Fibroblast of lung (primary cell): Measurements from ENCODE around the gene AP4E1. TPM values are rescaled to one million over a fixed set of nuclear protein-coding genes. Genes with fewer than 3 reads are reported as not detected.
"Not testable (repeated sequence)": the region's sequence is repeated elsewhere in the genome, so short reads cannot be mapped to it uniquely, and the experiment has no call there.

Experiments
- DNase-seq, 2 donors: peaks; one replicate each; pipeline versions ENCODE4 v3.0.0 to v3.0.0-alpha.2; 2010; ENCODE audit warnings: low read depth in 2 of 2
- H2AFZ ChIP-seq: 2 replicates; pipeline ENCODE4 v1.5.1; 2012; ENCODE audit warnings: low read length, control low read depth, inconsistent platforms
- H3K27ac ChIP-seq: 2 replicates; pipeline ENCODE4 v1.5.1; 2011; ENCODE audit warnings: low read length, control low read depth; ENCODE audit not compliant: insufficient read depth
- H3K27me3 ChIP-seq: 2 replicates; pipeline ENCODE4 v1.5.1; 2011; ENCODE audit warnings: mild to moderate bottlenecking, low read length; ENCODE audit not compliant: control insufficient read depth, insufficient read depth
- H3K36me3 ChIP-seq: 2 replicates; pipeline ENCODE4 v1.5.1; 2011; ENCODE audit warnings: low read length; ENCODE audit not compliant: control insufficient read depth, insufficient read depth
- H3K4me1 ChIP-seq: 2 replicates; pipeline ENCODE4 v1.5.1; 2011; ENCODE audit warnings: low read length; ENCODE audit not compliant: control insufficient read depth, insufficient read depth; ENCODE audit errors: extremely low read depth
- H3K4me2 ChIP-seq: 2 replicates; pipeline ENCODE4 v1.5.1; 2011; ENCODE audit warnings: low read length, control low read depth; ENCODE audit not compliant: insufficient read depth; ENCODE audit errors: extremely low read depth
- H3K4me3 ChIP-seq, 4 experiments: fragments of 200-600 bp in 1 of 4; sonication (generic) in 1 of 4; replicated peaks in 1 of 4; 2 replicates each; pipeline ENCODE4 v1.5.1; 2011 to 2016; ENCODE audit warnings: low read length in 4 of 4, low read depth in 3 of 4, mild to moderate bottlenecking in 3 of 4, control low read depth in 2 of 4, inconsistent platforms in 1 of 4, mixed read lengths in 1 of 4; ENCODE audit not compliant: insufficient read depth in 1 of 4; ENCODE audit errors: control extremely low read depth in 1 of 4
- H3K79me2 ChIP-seq: 2 replicates; pipeline ENCODE4 v1.5.1; 2012; ENCODE audit warnings: mild to moderate bottlenecking, low read length, inconsistent platforms; ENCODE audit not compliant: control insufficient read depth, insufficient read depth
- H3K9ac ChIP-seq: 2 replicates; pipeline ENCODE4 v1.5.1; 2011; ENCODE audit warnings: mild to moderate bottlenecking, low read length, control low read depth; ENCODE audit not compliant: insufficient read depth
- H3K9me3 ChIP-seq: 2 replicates; pipeline ENCODE4 v1.5.1; 2012; ENCODE audit warnings: low read depth, low read length; ENCODE audit not compliant: control insufficient read depth, insufficient read depth
- H4K20me1 ChIP-seq: 2 replicates; pipeline ENCODE4 v1.5.1; 2011; ENCODE audit warnings: low read length; ENCODE audit not compliant: control insufficient read depth, insufficient read depth; ENCODE audit errors: extremely low read depth
- CTCF ChIP-seq, 2 donors: IDR thresholded peaks in 1 of 2; conservative IDR thresholded peaks in 1 of 2; 1 replicate in 1 of 2; 2 replicates in 1 of 2; pipeline ENCODE4 v1.5.1; 2011 to 2012; ENCODE audit warnings: low read length in 2 of 2, control low read depth in 1 of 2, inconsistent platforms in 1 of 2, low read depth in 1 of 2, mild to moderate bottlenecking in 1 of 2
- EZH2 ChIP-seq: IDR thresholded peaks from 2 replicates; pipeline ENCODE4 v1.5.1; 2012; ENCODE audit warnings: low read length, control low read depth, mild to moderate bottlenecking; ENCODE audit errors: missing control alignments
- polyA plus RNA-seq, 2 donors: library from polyadenylated mRNA; depleted of rRNA in 1 of 2; stranded (reverse) in 1 of 2; unstranded in 1 of 2; fragments of >200 nt; gene quantifications; 2 replicates each; pipeline ENCODE4 v1.2.1, GENCODE V29; 2011 to 2012; ENCODE audit warnings: missing spikeins in 1 of 2
- total RNA-seq: library from RNA; depleted of rRNA; stranded (reverse); fragments of >200 nt; gene quantifications from 2 replicates; pipeline ENCODE4 v1.2.1, GENCODE V29; 2014

AP4E1 gene
- total and polyA plus RNA-seq, 2 donors (not counting 1 experiment from before 2014, with no cell fraction given): 7.3 to 19.7 TPM

GRCh38 chr15:50911621-50912020 lies 3.1 kb downstream of the AP4E1 start:
- DNase-seq: no peak
- H3K4me2 ChIP-seq: no peak overlapping the region
- H3K9ac ChIP-seq: no peak overlapping the region
- no peaks in the 10 kb centered on the region for H3K36me3 ChIP-seq
- peaks cover 9% of the 10 kb centered on the region for H3K4me1 ChIP-seq
- no peaks in the 10 kb centered on the region for H3K9me3 ChIP-seq
- H3K27me3 ChIP-seq: no peaks in the 10 kb centered on the region
- no peak overlapping the region for H2AFZ ChIP-seq
- no peaks in the 10 kb centered on the region for H4K20me1 ChIP-seq
- H3K4me3 ChIP-seq: no peak overlapping the region
- H3K79me2 ChIP-seq: peaks cover 9% of the 10 kb centered on the region
- TF ChIP-seq EZH2: no peak
- TF ChIP-seq CTCF (conservative IDR thresholded peaks at IDR 0.05 in 1 of 2, IDR thresholded peaks at IDR 0.05 in 1 of 2; ENCODE audit: low read depth in 1 of 2, low read length in 2 of 2): no peak
- H3K27ac ChIP-seq: no peak overlapping the region

GRCh38 chr15:50916400-50916799 lies 7.9 kb downstream of the AP4E1 start:
- Histone ChIP-seq H3K4me1 (no peaks in the 10 kb centered on the region), H3K9ac (no peak overlapping the region), H3K27ac (no peak overlapping the region), H3K4me3 (no peak overlapping the region), H3K27me3 (no peaks in the 10 kb centered on the region), H3K36me3 (no peaks in the 10 kb centered on the region), H3K79me2 (no peaks in the 10 kb centered on the region), H4K20me1 (no peaks in the 10 kb centered on the region), H3K9me3 (no peaks in the 10 kb centered on the region), H2AFZ (no peak overlapping the region), H3K4me2 (no peak overlapping the region)
- TF ChIP-seq EZH2: no peak
- no peak for TF ChIP-seq CTCF (conservative IDR thresholded peaks at IDR 0.05 in 1 of 2, IDR thresholded peaks at IDR 0.05 in 1 of 2; ENCODE audit: low read depth in 1 of 2, low read length in 2 of 2)
- DNase-seq: no peak

- H3K27me3 ChIP-seq, H2AFZ ChIP-seq, H3K4me2 ChIP-seq, H4K20me1 ChIP-seq, H3K27ac ChIP-seq, H3K36me3 ChIP-seq, H3K79me2 ChIP-seq, H3K4me1 ChIP-seq, H3K4me3 ChIP-seq, H3K9me3 ChIP-seq, H3K9ac ChIP-seq, DNase-seq: not testable (repeated sequence)
Observed at GRCh38 chr15:50919359-50919758, 10.9 kb downstream of the AP4E1 start.
